B cell (primary cell): ENCODE measurements around the gene NAV2. TPM values are rescaled to one million over a fixed set of nuclear protein-coding genes. Genes with fewer than 3 reads are reported as not detected.

Source experiments
- ATAC-seq: fragments of 200-7000 bp; cut with Tn5 transposase; one replicate; pipeline ENCODE4 v1.10.0; 2021; ENCODE audit warnings: low read depth, mild to moderate bottlenecking, moderate number of reproducible peaks, moderate library complexity
- CTCF ChIA-PET: fragments of 350-600 bp; sonication (Branson Sonifier 250); formaldehyde crosslinking; loops from one replicate; lab custom pipeline; 2021; ENCODE audit warnings: antibody characterized with exemption, inconsistent platforms; lab: Charles Lee
- POLR2A ChIA-PET: fragments of 350-600 bp; sonication (Branson Sonifier 250); formaldehyde crosslinking; loops from one replicate; lab custom pipeline; 2021; ENCODE audit warnings: antibody characterized with exemption; lab: Charles Lee
- DNase-seq: peaks from one replicate; pipeline ENCODE4 v3.0.0; 2013
- H2AFZ ChIP-seq: 2 replicates; pipeline ENCODE4 v1.6.1; 2012; ENCODE audit warnings: mild to moderate bottlenecking, low read depth, low read length; ENCODE audit not compliant: insufficient read depth, poor library complexity, severe bottlenecking
- H3K27ac ChIP-seq, 2 donors: 1 replicate in 1 of 2; 2 replicates in 1 of 2; pipeline ENCODE4 v1.5.1; 2012 to 2013; ENCODE audit warnings: low read length in 2 of 2, mild to moderate bottlenecking in 2 of 2, moderate library complexity in 1 of 2
- H3K27me3 ChIP-seq, 4 experiments: fragments of 200-600 bp in 1 of 4; sonication (generic) in 1 of 4; replicated peaks in 1 of 4; 1 replicate in 2 of 4; 2 replicates in 2 of 4; pipeline versions ENCODE4 v1.6.1 to v1.7.0; 2013 to 2016; ENCODE audit warnings: low read length in 3 of 4, mild to moderate bottlenecking in 2 of 4, mixed read lengths in 1 of 4, moderate library complexity in 1 of 4; ENCODE audit not compliant: insufficient read depth in 4 of 4, control insufficient read depth in 3 of 4; ENCODE audit errors: control extremely low read depth in 1 of 4
- H3K36me3 ChIP-seq, 2 experiments: replicated peaks in 1 of 2; 1 replicate in 1 of 2; 2 replicates in 1 of 2; pipeline versions ENCODE4 v1.6.1 to v1.7.1; 2013; ENCODE audit warnings: low read length in 1 of 2; ENCODE audit not compliant: insufficient read depth in 2 of 2, control insufficient read depth in 1 of 2; ENCODE audit errors: control extremely low read depth in 1 of 2, extremely low read depth in 1 of 2
- H3K4me1 ChIP-seq, 2 donors: fragments of 200-600 bp in 1 of 2; sonication (generic) in 1 of 2; 1 replicate in 1 of 2; 2 replicates in 1 of 2; pipeline versions ENCODE4 v1.5.1 to v1.6.1; 2013 to 2017; ENCODE audit warnings: low read length in 2 of 2; ENCODE audit not compliant: control insufficient read depth in 2 of 2, insufficient read depth in 2 of 2
- H3K4me2 ChIP-seq: replicated peaks from 2 replicates; pipeline ENCODE3; 2012; ENCODE audit warnings: mild to moderate bottlenecking, low read depth, low read length; ENCODE audit not compliant: poor library complexity, severe bottlenecking
- H3K4me3 ChIP-seq, 5 experiments: fragments of 200-600 bp in 1 of 5; sonication (generic) in 1 of 5; 1 replicate in 3 of 5; 2 replicates in 2 of 5; pipeline versions ENCODE4 v1.5.1 to v1.7.0; 2011 to 2016; ENCODE audit warnings: low read length in 4 of 5, mild to moderate bottlenecking in 4 of 5, low read depth in 2 of 5, control low read depth in 1 of 5, moderate library complexity in 1 of 5; ENCODE audit not compliant: insufficient read depth in 1 of 5; ENCODE audit errors: control extremely low read depth in 1 of 5, extremely low read depth in 1 of 5
- H3K79me2 ChIP-seq: fragments of 200-600 bp; sonication (generic); one replicate; pipeline ENCODE4 v1.6.0; 2016; ENCODE audit warnings: low read length; ENCODE audit not compliant: control insufficient read depth, insufficient read depth
- H3K9ac ChIP-seq: fragments of 200-600 bp; sonication (generic); 2 replicates; pipeline ENCODE4 v1.6.1; 2017; ENCODE audit warnings: mild to moderate bottlenecking, low read length, moderate library complexity
- H3K9me3 ChIP-seq, 3 donors: one replicate each; pipeline versions ENCODE4 v1.6.1 to v1.7.1; 2013; ENCODE audit warnings: low read length in 2 of 3; ENCODE audit not compliant: control insufficient read depth in 2 of 3, insufficient read depth in 1 of 3; ENCODE audit errors: control extremely low read depth in 1 of 3
- H4K20me1 ChIP-seq: 2 replicates; pipeline ENCODE4 v1.6.0; 2012; ENCODE audit warnings: mild to moderate bottlenecking, low read length; ENCODE audit not compliant: insufficient read depth, control insufficient read depth, poor library complexity, severe bottlenecking
- H3K27ac Mint-ChIP-seq: one replicate; pipeline ENCODE4 v1.8.0; 2021; ENCODE audit warnings: mixed read lengths
- H3K27me3 Mint-ChIP-seq: one replicate; pipeline ENCODE4 v1.8.0; 2021; ENCODE audit warnings: mixed read lengths
- H3K4me1 Mint-ChIP-seq: one replicate; pipeline ENCODE4 v1.8.0; 2021; ENCODE audit warnings: mixed read lengths
- H3K4me3 Mint-ChIP-seq: one replicate; pipeline ENCODE4 v1.8.0; 2021; ENCODE audit warnings: mixed read lengths
- H3K9me3 Mint-ChIP-seq: one replicate; pipeline ENCODE4 v1.8.0; 2022; ENCODE audit warnings: mixed read lengths; ENCODE audit not compliant: insufficient read depth
- EZH2 ChIP-seq: IDR thresholded peaks from 2 replicates; pipeline ENCODE4 v1.6.1; 2012; ENCODE audit warnings: borderline replicate concordance, low read depth, mild to moderate bottlenecking, moderate library complexity, low read length; ENCODE audit not compliant: insufficient read depth, poor library complexity, severe bottlenecking
- WGBS: methylation state at CpG from one replicate; pipeline ENCODE4 v1.1.5; 2013; ENCODE audit warnings: missing lambda C conversion rate; ENCODE audit not compliant: insufficient coverage; 5-methylcytosine and 5-hydroxymethylcytosine counted together
- intact Hi-C: fragments of 100-400 bp; cut with micrococcal nuclease; formaldehyde crosslinking; loops from one replicate; pipeline ENCODE4 v1.10.0; 2022
- polyA plus RNA-seq: library from polyadenylated mRNA; depleted of rRNA; stranded (reverse); fragments of >200 nt; gene quantifications from 2 replicates; pipeline ENCODE4 v1.2.3, GENCODE V29; 2012
- total RNA-seq, 2 donors: library from RNA; stranded (reverse); fragments of 120-200 nt in 1 of 2; gene quantifications; 1 replicate in 1 of 2; 2 replicates in 1 of 2; pipeline versions ENCODE4 v1.2.3 to v1.2.4, GENCODE V29; 2013 to 2022
- TF ChIP-seq, protein P1 (sequence below): fragments of 200-600 bp; IDR thresholded peaks from one replicate; pipeline ENCODE4 v1.8.0; 2022; ENCODE audit warnings: antibody characterized with exemption, mild to moderate bottlenecking

Gene NAV2
- total and polyA plus RNA-seq, 2 donors (not counting 1 experiment from before 2014, with no cell fraction given), result 0.82 to 22.2 TPM

DNA sequence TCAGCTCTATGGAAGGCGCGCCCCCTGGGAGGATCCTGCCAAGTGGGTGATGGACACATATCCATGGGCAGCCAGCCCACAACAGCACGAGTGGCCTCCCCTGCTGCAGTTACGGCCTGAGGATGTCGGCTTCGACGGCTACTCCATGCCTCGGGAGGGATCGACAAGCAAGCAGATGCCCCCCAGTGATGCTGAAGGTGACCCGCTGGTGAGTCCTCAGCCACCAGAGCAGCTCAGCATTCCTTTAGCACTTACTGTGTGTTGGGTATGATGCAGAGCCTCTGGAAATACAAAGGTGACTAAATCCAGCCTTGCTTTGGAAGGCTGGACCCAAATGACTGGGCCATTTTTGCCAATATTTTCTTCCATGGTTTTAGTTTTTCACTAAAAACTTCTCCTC lies 402.0 kb downstream of the NAV2 start:
- H3K27me3 ChIP-seq, result no peaks in the 10 kb centered on the region
- CTCF ChIA-PET, result interaction anchor here (0.9 to 7.0 kb wide), 2 partner anchors 14 to 58 kb away, joined by 3 to 51 read pairs; no protein-coding TSS in a partner anchor

DNA sequence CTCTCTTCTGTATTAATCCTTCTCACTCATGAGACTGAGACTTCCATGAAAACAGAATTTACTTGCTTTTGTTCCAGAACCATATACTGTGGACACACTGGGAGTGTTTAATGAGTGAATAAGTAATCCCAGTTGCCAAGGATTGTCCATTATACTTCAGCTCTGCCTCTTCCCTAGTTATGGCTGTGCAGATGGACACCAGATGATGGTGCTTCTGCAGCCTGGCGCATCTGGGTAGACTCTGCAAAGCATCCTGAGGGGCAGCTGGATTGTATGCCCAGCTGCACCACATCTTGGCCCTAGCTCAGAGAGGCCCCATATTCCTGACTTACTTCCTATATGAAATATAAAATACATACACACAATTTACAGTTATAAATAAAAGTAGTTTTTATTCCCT lies 404.2 kb downstream of the NAV2 start:
- Histone ChIP-seq H3K4me1 (peaks cover 0 to 4% of the 10 kb centered on the region in 2 donors), H2AFZ (no peak overlapping the region), H3K4me2 (no peak overlapping the region), H3K4me3 (no peak overlapping the region), H3K27ac (no peak overlapping the region), H3K79me2 (no peaks in the 10 kb centered on the region), H3K9ac (no peak overlapping the region), H3K36me3 (no peaks in the 10 kb centered on the region), H3K27me3 (no peaks in the 10 kb centered on the region), H3K9me3 (peaks cover 0 to 3% (median 0%) of the 10 kb centered on the region in 3 donors), H4K20me1 (no peaks in the 10 kb centered on the region)
- peaks cover 2% of the 10 kb centered on the region for H3K4me1 Mint-ChIP-seq
- DNase-seq, result no peak
- 0% methylated on average over 1 of the region's 1 CpG for WGBS
- peaks cover 34% of the 10 kb centered on the region for H3K27me3 Mint-ChIP-seq
- H3K27ac Mint-ChIP-seq, result no peak overlapping the region
- TF ChIP-seq, protein P1, sequence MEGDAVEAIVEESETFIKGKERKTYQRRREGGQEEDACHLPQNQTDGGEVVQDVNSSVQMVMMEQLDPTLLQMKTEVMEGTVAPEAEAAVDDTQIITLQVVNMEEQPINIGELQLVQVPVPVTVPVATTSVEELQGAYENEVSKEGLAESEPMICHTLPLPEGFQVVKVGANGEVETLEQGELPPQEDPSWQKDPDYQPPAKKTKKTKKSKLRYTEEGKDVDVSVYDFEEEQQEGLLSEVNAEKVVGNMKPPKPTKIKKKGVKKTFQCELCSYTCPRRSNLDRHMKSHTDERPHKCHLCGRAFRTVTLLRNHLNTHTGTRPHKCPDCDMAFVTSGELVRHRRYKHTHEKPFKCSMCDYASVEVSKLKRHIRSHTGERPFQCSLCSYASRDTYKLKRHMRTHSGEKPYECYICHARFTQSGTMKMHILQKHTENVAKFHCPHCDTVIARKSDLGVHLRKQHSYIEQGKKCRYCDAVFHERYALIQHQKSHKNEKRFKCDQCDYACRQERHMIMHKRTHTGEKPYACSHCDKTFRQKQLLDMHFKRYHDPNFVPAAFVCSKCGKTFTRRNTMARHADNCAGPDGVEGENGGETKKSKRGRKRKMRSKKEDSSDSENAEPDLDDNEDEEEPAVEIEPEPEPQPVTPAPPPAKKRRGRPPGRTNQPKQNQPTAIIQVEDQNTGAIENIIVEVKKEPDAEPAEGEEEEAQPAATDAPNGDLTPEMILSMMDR, result no peak
- no peak for TF ChIP-seq EZH2
- no peak overlapping the region for H3K4me3 Mint-ChIP-seq
- no peak for ATAC-seq
- CTCF ChIA-PET, result interaction anchor here (1.3 to 7.0 kb wide), 2 partner anchors 12 to 16 kb away, joined by 4 to 51 read pairs; no protein-coding TSS in a partner anchor
- intact Hi-C loops, result no loop called here
- H3K9me3 Mint-ChIP-seq, result no peaks in the 10 kb centered on the region
- POLR2A ChIA-PET, result no interaction called here

More for the DNA sequence above, 402.0 kb downstream of the NAV2 start:
- Mint-ChIP-seq H3K27me3 (peaks cover 19% of the 10 kb centered on the region), H3K9me3 (no peaks in the 10 kb centered on the region), H3K4me1 (peaks cover 3% of the 10 kb centered on the region), H3K27ac (no peak overlapping the region), H3K4me3 (no peak overlapping the region)
- Histone ChIP-seq H3K4me1 (peaks cover 0 to 4% of the 10 kb centered on the region in 2 donors), H2AFZ (no peak overlapping the region), H3K9me3 (peaks cover 0 to 3% (median 0%) of the 10 kb centered on the region in 3 donors), H3K27ac (no peak overlapping the region), H3K79me2 (no peaks in the 10 kb centered on the region), H3K4me2 (no peak overlapping the region), H3K4me3 (no peak overlapping the region), H3K36me3 (no peaks in the 10 kb centered on the region), H4K20me1 (no peaks in the 10 kb centered on the region), H3K9ac (no peak overlapping the region)
- ATAC-seq (no peak), DNase-seq (no peak)
- 95% methylated on average over 10 of the region's 10 CpGs for WGBS
- TF ChIP-seq, protein P1, result no peak
- POLR2A ChIA-PET, result no interaction called here
- intact Hi-C loops, result no loop called here
